Measurements from ENCODE around the gene SYNPO2L. TPM values are rescaled to one million over a fixed set of nuclear protein-coding genes. Genes with fewer than 3 reads are reported as not detected.

The SYNPO2L gene
- total and polyA plus RNA-seq, 9 of the 15 experiments (the other 6 are each of a cell fraction or from before 2014, with no cell fraction given) = 0.03 to 0.07 TPM; not detected in 7

- TF ChIP-seq, protein P1, sequence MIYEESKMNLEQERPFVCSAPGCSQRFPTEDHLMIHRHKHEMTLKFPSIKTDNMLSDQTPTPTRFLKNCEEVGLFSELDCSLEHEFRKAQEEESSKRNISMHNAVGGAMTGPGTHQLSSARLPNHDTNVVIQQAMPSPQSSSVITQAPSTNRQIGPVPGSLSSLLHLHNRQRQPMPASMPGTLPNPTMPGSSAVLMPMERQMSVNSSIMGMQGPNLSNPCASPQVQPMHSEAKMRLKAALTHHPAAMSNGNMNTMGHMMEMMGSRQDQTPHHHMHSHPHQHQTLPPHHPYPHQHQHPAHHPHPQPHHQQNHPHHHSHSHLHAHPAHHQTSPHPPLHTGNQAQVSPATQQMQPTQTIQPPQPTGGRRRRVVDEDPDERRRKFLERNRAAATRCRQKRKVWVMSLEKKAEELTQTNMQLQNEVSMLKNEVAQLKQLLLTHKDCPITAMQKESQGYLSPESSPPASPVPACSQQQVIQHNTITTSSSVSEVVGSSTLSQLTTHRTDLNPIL (CRISPR knock-in tag; IDR thresholded peaks at IDR 0.05) = no peak
- TF ChIP-seq TAF7 (tag; IDR thresholded peaks at IDR 0.05) (peak; percentile 97), NCOA2 (IDR thresholded peaks at IDR 0.05; ENCODE audit: partially characterized antibody in 2 of 2) (no peak), CAMTA2 (CRISPR knock-in tag; conservative IDR thresholded peaks at IDR 0.05) (no peak), MEF2D (tag; conservative IDR thresholded peaks at IDR 0.05; ENCODE audit: low read depth) (no peak), RBM22 (IDR thresholded peaks at IDR 0.05; ENCODE audit: low read depth, low read length, poor library complexity, severe bottlenecking) (peak; percentile 99), FOXK2 (conservative IDR thresholded peaks at IDR 0.05 in 1 of 2, IDR thresholded peaks at IDR 0.05 in 1 of 2; ENCODE audit: low read depth in 2 of 2) (peak; percentile 52 to 86), HLTF (IDR thresholded peaks at IDR 0.05) (no peak), SP1 (CRISPR knock-in tag; IDR thresholded peaks at IDR 0.05) (peak; percentile 35), ILK (tag; IDR thresholded peaks at IDR 0.05; ENCODE audit: borderline replicate concordance, low read depth) (no peak), VEZF1 (CRISPR knock-in tag; IDR thresholded peaks at IDR 0.05) (peak; percentile 93), C11orf30 (IDR thresholded peaks at IDR 0.05; ENCODE audit: low read depth) (peak; percentile 93)
- TF ChIP-seq, protein P2, sequence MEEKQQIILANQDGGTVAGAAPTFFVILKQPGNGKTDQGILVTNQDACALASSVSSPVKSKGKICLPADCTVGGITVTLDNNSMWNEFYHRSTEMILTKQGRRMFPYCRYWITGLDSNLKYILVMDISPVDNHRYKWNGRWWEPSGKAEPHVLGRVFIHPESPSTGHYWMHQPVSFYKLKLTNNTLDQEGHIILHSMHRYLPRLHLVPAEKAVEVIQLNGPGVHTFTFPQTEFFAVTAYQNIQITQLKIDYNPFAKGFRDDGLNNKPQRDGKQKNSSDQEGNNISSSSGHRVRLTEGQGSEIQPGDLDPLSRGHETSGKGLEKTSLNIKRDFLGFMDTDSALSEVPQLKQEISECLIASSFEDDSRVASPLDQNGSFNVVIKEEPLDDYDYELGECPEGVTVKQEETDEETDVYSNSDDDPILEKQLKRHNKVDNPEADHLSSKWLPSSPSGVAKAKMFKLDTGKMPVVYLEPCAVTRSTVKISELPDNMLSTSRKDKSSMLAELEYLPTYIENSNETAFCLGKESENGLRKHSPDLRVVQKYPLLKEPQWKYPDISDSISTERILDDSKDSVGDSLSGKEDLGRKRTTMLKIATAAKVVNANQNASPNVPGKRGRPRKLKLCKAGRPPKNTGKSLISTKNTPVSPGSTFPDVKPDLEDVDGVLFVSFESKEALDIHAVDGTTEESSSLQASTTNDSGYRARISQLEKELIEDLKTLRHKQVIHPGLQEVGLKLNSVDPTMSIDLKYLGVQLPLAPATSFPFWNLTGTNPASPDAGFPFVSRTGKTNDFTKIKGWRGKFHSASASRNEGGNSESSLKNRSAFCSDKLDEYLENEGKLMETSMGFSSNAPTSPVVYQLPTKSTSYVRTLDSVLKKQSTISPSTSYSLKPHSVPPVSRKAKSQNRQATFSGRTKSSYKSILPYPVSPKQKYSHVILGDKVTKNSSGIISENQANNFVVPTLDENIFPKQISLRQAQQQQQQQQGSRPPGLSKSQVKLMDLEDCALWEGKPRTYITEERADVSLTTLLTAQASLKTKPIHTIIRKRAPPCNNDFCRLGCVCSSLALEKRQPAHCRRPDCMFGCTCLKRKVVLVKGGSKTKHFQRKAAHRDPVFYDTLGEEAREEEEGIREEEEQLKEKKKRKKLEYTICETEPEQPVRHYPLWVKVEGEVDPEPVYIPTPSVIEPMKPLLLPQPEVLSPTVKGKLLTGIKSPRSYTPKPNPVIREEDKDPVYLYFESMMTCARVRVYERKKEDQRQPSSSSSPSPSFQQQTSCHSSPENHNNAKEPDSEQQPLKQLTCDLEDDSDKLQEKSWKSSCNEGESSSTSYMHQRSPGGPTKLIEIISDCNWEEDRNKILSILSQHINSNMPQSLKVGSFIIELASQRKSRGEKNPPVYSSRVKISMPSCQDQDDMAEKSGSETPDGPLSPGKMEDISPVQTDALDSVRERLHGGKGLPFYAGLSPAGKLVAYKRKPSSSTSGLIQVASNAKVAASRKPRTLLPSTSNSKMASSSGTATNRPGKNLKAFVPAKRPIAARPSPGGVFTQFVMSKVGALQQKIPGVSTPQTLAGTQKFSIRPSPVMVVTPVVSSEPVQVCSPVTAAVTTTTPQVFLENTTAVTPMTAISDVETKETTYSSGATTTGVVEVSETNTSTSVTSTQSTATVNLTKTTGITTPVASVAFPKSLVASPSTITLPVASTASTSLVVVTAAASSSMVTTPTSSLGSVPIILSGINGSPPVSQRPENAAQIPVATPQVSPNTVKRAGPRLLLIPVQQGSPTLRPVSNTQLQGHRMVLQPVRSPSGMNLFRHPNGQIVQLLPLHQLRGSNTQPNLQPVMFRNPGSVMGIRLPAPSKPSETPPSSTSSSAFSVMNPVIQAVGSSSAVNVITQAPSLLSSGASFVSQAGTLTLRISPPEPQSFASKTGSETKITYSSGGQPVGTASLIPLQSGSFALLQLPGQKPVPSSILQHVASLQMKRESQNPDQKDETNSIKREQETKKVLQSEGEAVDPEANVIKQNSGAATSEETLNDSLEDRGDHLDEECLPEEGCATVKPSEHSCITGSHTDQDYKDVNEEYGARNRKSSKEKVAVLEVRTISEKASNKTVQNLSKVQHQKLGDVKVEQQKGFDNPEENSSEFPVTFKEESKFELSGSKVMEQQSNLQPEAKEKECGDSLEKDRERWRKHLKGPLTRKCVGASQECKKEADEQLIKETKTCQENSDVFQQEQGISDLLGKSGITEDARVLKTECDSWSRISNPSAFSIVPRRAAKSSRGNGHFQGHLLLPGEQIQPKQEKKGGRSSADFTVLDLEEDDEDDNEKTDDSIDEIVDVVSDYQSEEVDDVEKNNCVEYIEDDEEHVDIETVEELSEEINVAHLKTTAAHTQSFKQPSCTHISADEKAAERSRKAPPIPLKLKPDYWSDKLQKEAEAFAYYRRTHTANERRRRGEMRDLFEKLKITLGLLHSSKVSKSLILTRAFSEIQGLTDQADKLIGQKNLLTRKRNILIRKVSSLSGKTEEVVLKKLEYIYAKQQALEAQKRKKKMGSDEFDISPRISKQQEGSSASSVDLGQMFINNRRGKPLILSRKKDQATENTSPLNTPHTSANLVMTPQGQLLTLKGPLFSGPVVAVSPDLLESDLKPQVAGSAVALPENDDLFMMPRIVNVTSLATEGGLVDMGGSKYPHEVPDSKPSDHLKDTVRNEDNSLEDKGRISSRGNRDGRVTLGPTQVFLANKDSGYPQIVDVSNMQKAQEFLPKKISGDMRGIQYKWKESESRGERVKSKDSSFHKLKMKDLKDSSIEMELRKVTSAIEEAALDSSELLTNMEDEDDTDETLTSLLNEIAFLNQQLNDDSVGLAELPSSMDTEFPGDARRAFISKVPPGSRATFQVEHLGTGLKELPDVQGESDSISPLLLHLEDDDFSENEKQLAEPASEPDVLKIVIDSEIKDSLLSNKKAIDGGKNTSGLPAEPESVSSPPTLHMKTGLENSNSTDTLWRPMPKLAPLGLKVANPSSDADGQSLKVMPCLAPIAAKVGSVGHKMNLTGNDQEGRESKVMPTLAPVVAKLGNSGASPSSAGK (IDR thresholded peaks at IDR 0.05) = peak; percentile 76
Measured at GRCh38 chr10:73625884-73626752, 29.7 kb downstream of the SYNPO2L start (continued).
